Endothelial cell of umbilical vein (primary cell): ENCODE data around the gene PLPPR4. TPM values are rescaled to one million over a fixed set of nuclear protein-coding genes. Genes with fewer than 3 reads are reported as not detected.

Experiments used
- BruUV-seq: library from RNA; stranded (reverse); fragments of 400-500 nt; replicated peaks from 2 replicates; lab custom pipeline; 2021; lab: Mats Ljungman, UMichigan
- CTCF ChIA-PET: fragments of 300-600, 350-600 bp; sonication (Branson Sonifier 250); formaldehyde crosslinking; loops from one replicate; lab custom pipeline; 2021; ENCODE audit warnings: antibody characterized with exemption, inconsistent platforms; lab: Charles Lee
- POLR2A ChIA-PET: fragments of 300-600, 350-600 bp; sonication (Branson Sonifier 250); formaldehyde crosslinking; loops from one replicate; lab custom pipeline; 2021; ENCODE audit warnings: antibody characterized with exemption, inconsistent platforms; lab: Charles Lee
- DNase-seq: peaks from one replicate; pipeline ENCODE4 v3.0.0-alpha.2; 2011; ENCODE audit warnings: low read depth, low spot score
- FAIRE-seq: peaks from 2 replicates; lab custom pipeline; 2011; peaks lifted over from hg19 to GRCh38; lab: Jason Lieb, UNC
- H2AFZ ChIP-seq: 2 replicates; pipeline ENCODE4 v1.6.0; 2012; ENCODE audit warnings: low read depth, low read length, control low read depth, inconsistent platforms
- H3K27ac ChIP-seq: 2 replicates; pipeline ENCODE4 v1.5.1; 2011; ENCODE audit warnings: low read depth, mild to moderate bottlenecking, control low read depth, low read length, moderate library complexity; ENCODE audit not compliant: insufficient read depth
- H3K27me3 ChIP-seq, 2 experiments: 2 replicates each; pipeline versions ENCODE4 v1.6.0 to v1.6.1; 2011; ENCODE audit warnings: low read length in 2 of 2, mixed read lengths in 1 of 2; ENCODE audit not compliant: control insufficient read depth in 2 of 2, insufficient read depth in 2 of 2
- H3K36me3 ChIP-seq, 2 experiments: 2 replicates in 1 of 2; 3 replicates in 1 of 2; pipeline ENCODE4 v1.5.1; 2011; ENCODE audit warnings: low read length in 2 of 2, mild to moderate bottlenecking in 1 of 2, moderate library complexity in 1 of 2; ENCODE audit not compliant: control insufficient read depth in 2 of 2, insufficient read depth in 2 of 2; ENCODE audit errors: extremely low read depth in 1 of 2
- H3K4me1 ChIP-seq: 3 replicates; pipeline ENCODE4 v1.5.1; 2011; ENCODE audit warnings: mild to moderate bottlenecking, low read length; ENCODE audit not compliant: control insufficient read depth, insufficient read depth; ENCODE audit errors: extremely low read depth
- H3K4me2 ChIP-seq: 2 replicates; pipeline ENCODE4 v1.6.1; 2011; ENCODE audit warnings: low read length, control low read depth, mixed read lengths; ENCODE audit not compliant: insufficient read depth
- H3K4me3 ChIP-seq, 3 experiments: fragments of 200-600 bp in 1 of 3; sonication (generic), shearing (Covaris generic) in 1 of 3; replicated peaks in 1 of 3; 2 replicates each; pipeline ENCODE4 v1.5.1; 2011 to 2016; ENCODE audit warnings: control low read depth in 3 of 3, low read length in 3 of 3, mild to moderate bottlenecking in 2 of 3, inconsistent platforms in 1 of 3, low read depth in 1 of 3, moderate library complexity in 1 of 3; ENCODE audit not compliant: insufficient read depth in 1 of 3
- H3K79me2 ChIP-seq: 2 replicates; pipeline ENCODE4 v1.6.0; 2012; ENCODE audit warnings: low read length, inconsistent platforms; ENCODE audit not compliant: control insufficient read depth, insufficient read depth
- H3K9ac ChIP-seq: replicated peaks from 2 replicates; pipeline ENCODE3; 2011; ENCODE audit warnings: low read length, control low read depth; ENCODE audit not compliant: insufficient read depth; ENCODE audit errors: extremely low read depth
- H3K9me1 ChIP-seq: replicated peaks from 3 replicates; pipeline ENCODE4 v1.6.0; 2011; ENCODE audit warnings: mild to moderate bottlenecking, low read length; ENCODE audit not compliant: control insufficient read depth, insufficient read depth; ENCODE audit errors: extremely low read depth
- H3K9me3 ChIP-seq: replicated peaks from 2 replicates; pipeline ENCODE4 v1.5.1; 2012; ENCODE audit warnings: low read length, inconsistent platforms; ENCODE audit not compliant: control insufficient read depth, insufficient read depth
- H4K20me1 ChIP-seq: replicated peaks from 2 replicates; pipeline ENCODE3; 2011; ENCODE audit warnings: mild to moderate bottlenecking, low read length; ENCODE audit not compliant: control insufficient read depth, insufficient read depth; ENCODE audit errors: extremely low read depth
- EZH2 ChIP-seq: IDR thresholded peaks from 2 replicates; pipeline ENCODE4 v1.6.1; 2012; ENCODE audit warnings: borderline replicate concordance, low read depth, mild to moderate bottlenecking, moderate library complexity, low read length, inconsistent platforms; ENCODE audit not compliant: severe bottlenecking
- FOS ChIP-seq: IDR thresholded peaks from 2 replicates; pipeline ENCODE4 v1.6.1; 2011; ENCODE audit warnings: mild to moderate bottlenecking, low read length, moderate library complexity, borderline replicate concordance; ENCODE audit not compliant: insufficient read depth
- GATA2 ChIP-seq: IDR thresholded peaks from 2 replicates; pipeline ENCODE4 v1.7.0; 2011; ENCODE audit warnings: low read depth, mild to moderate bottlenecking, moderate library complexity, mixed read lengths, low read length; ENCODE audit not compliant: insufficient read length, insufficient read depth
- JUN ChIP-seq: IDR thresholded peaks from 2 replicates; pipeline ENCODE4 v1.6.1; 2011; ENCODE audit warnings: borderline replicate concordance, low read depth; ENCODE audit not compliant: insufficient read length, insufficient read depth
- MAX ChIP-seq: IDR thresholded peaks from 2 replicates; pipeline ENCODE4 v1.6.1; 2011; ENCODE audit not compliant: insufficient read depth, insufficient read length
- MYC ChIP-seq: IDR thresholded peaks from one replicate; pipeline ENCODE4 v1.6.1; 2011; ENCODE audit warnings: mild to moderate bottlenecking, low read depth, low read length
- POLR2AphosphoS5 ChIP-seq: IDR thresholded peaks from 2 replicates; pipeline ENCODE4 v1.6.1; 2012; ENCODE audit warnings: low read depth, mild to moderate bottlenecking, control low read depth, low read length, moderate library complexity; ENCODE audit not compliant: insufficient read depth
- dilution Hi-C: fragments of 300-500 bp; cut with MboI; formaldehyde crosslinking; loops from one replicate; pipeline ENCODE4 v1.15.0; 2019; ENCODE audit warnings: low sequenced_read_pairs; ENCODE audit not compliant: extremely low pct_ligation_motif_present
- intact Hi-C: fragments of 100-400 bp; cut with micrococcal nuclease; formaldehyde crosslinking; loops from one replicate; pipeline ENCODE4 v1.10.0; 2022
- polyA plus RNA-seq, 4 experiments: library from polyadenylated mRNA; depleted of rRNA in 3 of 4; stranded (reverse) in 3 of 4; unstranded in 1 of 4; fragments of >200 nt; gene quantifications; 2 replicates each; pipeline versions ENCODE4 v1.2.1 to v1.2.3, GENCODE V29; 2011 to 2012; ENCODE audit warnings: missing spikeins in 1 of 4
- total RNA-seq: library from RNA; stranded (reverse); gene quantifications from 2 replicates; pipeline ENCODE4 v1.2.3, GENCODE V29; 2021
- TF ChIP-seq, protein P1 (sequence below), 2 donors: IDR thresholded peaks; 1 replicate in 1 of 2; 2 replicates in 1 of 2; pipeline ENCODE4 v1.5.1; 2011; ENCODE audit warnings: low read length in 2 of 2, mild to moderate bottlenecking in 2 of 2, moderate library complexity in 2 of 2, control low read depth in 1 of 2, inconsistent platforms in 1 of 2, low read depth in 1 of 2; ENCODE audit not compliant: insufficient read depth in 1 of 2; ENCODE audit errors: extremely low read depth in 1 of 2

PLPPR4 gene
- total and polyA plus RNA-seq, 2 donors (not counting 3 experiments of a cell fraction or from before 2014, with no cell fraction given), result not detected

GRCh38 chr1:99250728-99251127 is 13.6 kb upstream of the PLPPR4 start:
- no peak for DNase-seq
- no peak overlapping the region for H2AFZ ChIP-seq
- H3K9me3 ChIP-seq, result no peaks in the 10 kb centered on the region
- H3K9me1 ChIP-seq, result no peaks in the 10 kb centered on the region
- no peak overlapping the region for H3K9ac ChIP-seq
- POLR2A ChIA-PET, result no interaction called here
- H3K79me2 ChIP-seq, result no peaks in the 10 kb centered on the region
- H4K20me1 ChIP-seq, result no peaks in the 10 kb centered on the region
- H3K27me3 ChIP-seq, result peaks cover 0 to 3% of the 10 kb centered on the region in 2 experiments
- dilution Hi-C loops, result no loop called here
- CTCF ChIA-PET, result interaction anchor here (1.3 kb wide), 1 partner anchor 9 kb away, joined by 3 read pairs; no protein-coding TSS in a partner anchor
- H3K27ac ChIP-seq, result no peak overlapping the region
- H3K4me1 ChIP-seq, result no peaks in the 10 kb centered on the region
- H3K36me3 ChIP-seq, result no peaks in the 10 kb centered on the region
- intact Hi-C loops, result no loop called here
- TF ChIP-seq POLR2AphosphoS5 (no peak), FOS (no peak), MAX (no peak), EZH2 (no peak), MYC (no peak), GATA2 (no peak), JUN (no peak)
- TF ChIP-seq, protein P1, sequence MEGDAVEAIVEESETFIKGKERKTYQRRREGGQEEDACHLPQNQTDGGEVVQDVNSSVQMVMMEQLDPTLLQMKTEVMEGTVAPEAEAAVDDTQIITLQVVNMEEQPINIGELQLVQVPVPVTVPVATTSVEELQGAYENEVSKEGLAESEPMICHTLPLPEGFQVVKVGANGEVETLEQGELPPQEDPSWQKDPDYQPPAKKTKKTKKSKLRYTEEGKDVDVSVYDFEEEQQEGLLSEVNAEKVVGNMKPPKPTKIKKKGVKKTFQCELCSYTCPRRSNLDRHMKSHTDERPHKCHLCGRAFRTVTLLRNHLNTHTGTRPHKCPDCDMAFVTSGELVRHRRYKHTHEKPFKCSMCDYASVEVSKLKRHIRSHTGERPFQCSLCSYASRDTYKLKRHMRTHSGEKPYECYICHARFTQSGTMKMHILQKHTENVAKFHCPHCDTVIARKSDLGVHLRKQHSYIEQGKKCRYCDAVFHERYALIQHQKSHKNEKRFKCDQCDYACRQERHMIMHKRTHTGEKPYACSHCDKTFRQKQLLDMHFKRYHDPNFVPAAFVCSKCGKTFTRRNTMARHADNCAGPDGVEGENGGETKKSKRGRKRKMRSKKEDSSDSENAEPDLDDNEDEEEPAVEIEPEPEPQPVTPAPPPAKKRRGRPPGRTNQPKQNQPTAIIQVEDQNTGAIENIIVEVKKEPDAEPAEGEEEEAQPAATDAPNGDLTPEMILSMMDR (IDR thresholded peaks at IDR 0.05; ENCODE audit: extremely low read depth in 1 of 2, insufficient read depth in 1 of 2, low read depth in 1 of 2, low read length in 2 of 2), result no peak
- no peak for FAIRE-seq
- BruUV-seq, result no TSS peak
- no peak overlapping the region for H3K4me2 ChIP-seq
- H3K4me3 ChIP-seq, result no peak overlapping the region
